ENCODE measurements around the gene LPP.

Gene LPP

GRCh38 chr3:188170461-188171459, 16.8 kb downstream of the LPP start:
- DNase-seq (ENCODE audit: low spot score) = no peak

GRCh38 chr3:188171682-188172467, 17.9 kb downstream of the LPP start:
- no peak for DNase-seq (ENCODE audit: low spot score)

DNA sequence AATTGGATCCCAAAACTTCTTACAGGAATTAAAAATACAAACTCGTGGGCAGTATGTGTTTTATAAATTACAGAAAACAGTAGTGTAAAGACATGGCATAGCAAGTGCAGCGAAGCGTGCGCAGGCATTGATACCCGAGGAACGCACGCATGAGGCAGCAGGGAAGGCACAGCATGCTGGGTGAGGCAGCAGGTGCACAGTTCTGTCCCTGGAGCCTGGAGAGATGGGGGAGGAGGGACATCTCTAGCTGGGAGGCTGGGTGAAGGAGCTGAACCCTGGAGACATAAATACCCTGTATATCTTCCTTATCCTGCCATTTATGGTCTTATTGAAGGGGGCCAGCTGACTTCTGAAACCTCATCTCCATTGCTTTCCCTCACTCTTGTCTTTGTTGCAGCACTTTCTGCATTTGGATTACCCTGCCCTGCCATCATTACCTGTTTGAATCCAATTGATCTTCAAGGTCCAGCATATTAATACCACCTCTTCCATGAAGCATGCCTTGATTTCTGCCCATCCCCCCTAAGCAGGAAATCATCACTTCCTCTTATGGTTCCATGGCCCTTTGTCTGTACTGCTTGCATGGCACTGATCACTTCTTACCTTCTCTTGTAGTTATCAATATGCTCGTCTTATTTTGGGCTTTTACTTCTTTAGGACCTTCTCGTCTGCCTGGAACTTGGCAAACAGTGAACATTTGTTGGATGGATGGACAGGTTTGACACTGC, 20.5 kb downstream of the LPP start:
- DNase-seq (ENCODE audit: low spot score) = no peak

GRCh38 chr3:188176476-188176875, 22.5 kb downstream of the LPP start:
- DNase-seq (ENCODE audit: low spot score) = no peak

DNA sequence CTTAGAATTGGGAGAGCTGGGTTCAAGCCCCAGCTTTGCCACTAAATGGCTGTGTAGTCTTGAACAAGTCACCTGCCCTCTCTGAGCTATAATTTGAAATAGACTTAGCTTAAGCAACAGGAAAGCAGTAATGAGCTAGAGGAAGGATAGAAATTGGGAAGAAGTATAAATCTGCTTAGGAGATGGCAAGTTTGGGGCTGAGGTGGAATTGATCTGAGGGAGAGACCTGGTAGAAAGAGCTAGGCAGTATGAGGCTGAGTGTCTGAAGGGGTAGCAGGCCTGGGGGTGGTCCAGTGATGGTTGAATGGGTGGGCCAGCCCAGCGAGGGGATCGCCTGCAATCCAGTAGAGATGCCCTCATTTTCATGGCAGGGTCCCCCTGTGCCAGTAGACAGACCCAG, 22.9 kb downstream of the LPP start:
- DNase-seq (ENCODE audit: low spot score) = no peak

GRCh38 chr3:188177721-188178120, 23.8 kb downstream of the LPP start:
- no peak for DNase-seq (ENCODE audit: low spot score)

DNA sequence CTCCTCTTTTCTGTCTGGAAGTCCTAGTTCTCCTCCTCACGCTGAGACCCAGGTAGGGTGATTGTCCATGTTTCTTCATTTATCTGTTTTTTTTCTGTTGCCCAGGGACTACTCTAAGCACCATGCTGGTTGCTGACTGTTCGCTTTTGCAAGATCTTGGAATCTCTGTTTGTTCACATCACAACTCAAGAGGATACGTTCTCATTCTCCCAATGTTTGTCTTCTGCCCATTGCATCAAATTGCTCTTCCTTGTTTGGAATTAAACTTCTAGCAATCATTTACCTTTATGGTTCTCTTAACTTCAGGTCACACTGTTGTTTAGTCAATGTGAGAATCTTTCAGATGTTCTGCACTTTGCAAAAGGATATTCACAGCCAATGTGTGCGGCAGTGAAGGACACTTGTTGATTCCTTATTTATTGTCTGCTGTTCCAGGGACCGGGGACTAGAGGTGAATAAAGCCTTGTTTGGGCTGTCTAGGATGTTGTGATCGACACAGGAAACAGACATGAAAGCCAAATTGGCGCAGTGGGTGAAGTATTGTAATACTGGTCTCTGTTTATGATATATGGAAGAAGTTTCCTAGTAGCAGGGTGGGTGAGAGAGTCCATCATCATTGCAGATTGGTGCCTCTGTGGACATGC, 24.5 kb downstream of the LPP start:
- no peak for DNase-seq (ENCODE audit: low spot score)

GRCh38 chr3:188179006-188179966, 25.3 kb downstream of the LPP start:
- no peak for DNase-seq (ENCODE audit: low spot score)

GRCh38 chr3:188180114-188180513, 26.2 kb downstream of the LPP start:
- DNase-seq (ENCODE audit: low spot score) = no peak

DNA sequence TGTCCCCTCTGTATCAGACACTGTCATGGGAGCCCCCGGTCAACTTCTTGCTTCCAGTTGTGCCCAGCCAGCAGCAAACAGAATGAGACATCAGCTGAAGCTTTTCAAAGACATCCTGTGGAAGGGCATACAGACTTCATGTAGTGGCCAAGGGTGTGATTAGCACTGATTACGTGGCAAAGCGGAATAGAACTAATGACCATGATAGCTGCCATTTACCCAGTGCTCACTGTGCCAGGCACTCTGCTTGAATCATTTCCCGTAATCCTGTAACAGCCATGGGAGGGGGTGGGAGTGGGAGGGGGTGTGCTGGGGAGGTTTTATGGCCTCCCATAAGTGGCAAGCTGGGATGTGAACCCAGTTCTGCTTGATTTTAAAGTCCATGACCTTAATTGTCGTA, 29.5 kb downstream of the LPP start:
- no peak for DNase-seq (ENCODE audit: low spot score)

- DNase-seq (ENCODE audit: low spot score) = no peak
Observed at GRCh38 chr3:188184160-188184559, 30.2 kb downstream of the LPP start.

DNA sequence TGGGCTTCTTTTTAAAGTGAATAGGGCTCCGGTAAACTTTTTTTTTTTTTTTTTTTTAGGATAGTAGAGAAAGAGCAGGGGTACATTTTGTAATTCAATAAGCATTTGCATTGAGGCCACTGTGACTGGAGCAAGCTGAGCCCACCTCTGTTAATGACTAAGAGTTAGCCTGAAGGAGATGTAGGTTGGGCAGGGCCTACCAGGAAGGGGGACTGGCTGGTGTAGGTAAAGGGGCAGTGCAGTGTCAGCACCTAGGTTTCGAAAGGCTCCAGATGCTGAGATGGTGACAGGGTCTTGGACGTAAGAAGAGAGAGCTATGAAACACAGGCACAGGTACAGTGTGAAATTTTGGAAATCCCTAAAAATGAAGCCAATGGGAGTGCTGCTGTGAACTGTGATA, 30.7 kb downstream of the LPP start:
- no peak for DNase-seq (ENCODE audit: low spot score)

- no peak for DNase-seq (ENCODE audit: low spot score)
Observed at GRCh38 chr3:188185717-188186251, 31.8 kb downstream of the LPP start.

DNA sequence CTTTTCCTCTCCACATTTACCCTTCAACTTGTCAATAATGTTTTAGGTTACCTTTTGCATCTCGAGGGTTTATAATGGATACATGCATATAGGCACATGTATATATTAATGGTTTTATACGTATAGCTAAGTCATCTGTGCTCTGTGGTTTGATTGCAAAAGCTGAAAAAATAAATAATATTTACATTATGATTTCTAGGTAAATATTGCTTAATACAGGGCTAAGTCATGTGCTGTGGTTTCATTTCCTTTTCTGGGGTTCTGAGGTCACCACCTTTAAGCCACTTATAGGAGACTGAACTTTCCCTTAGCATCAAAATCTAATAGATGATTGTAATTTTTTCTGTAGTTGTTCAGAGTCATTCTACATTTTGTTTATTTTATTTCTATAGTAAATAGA, 33.1 kb downstream of the LPP start:
- DNase-seq (ENCODE audit: low spot score) = no peak

DNA sequence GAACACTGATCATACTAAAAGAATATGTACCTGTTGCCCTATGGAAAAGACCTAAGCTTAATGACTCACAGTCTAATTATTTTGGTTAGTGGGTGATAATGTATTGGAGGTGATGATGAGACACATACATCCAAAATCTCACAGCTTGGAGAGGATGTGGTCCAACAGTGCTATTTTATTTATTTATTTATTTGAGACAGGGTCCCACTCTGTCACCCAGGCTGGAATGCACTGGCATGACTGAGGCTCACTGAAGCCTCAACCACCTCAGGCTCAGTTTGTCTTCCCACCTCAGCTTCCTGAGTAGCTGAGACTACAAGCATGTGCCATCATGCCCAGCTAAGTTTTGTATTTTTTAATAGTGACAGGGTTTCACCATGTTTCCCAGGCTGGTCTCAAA, 35.0 kb downstream of the LPP start:
- no peak for DNase-seq (ENCODE audit: low spot score)

- no peak for DNase-seq (ENCODE audit: low spot score)
Observed at GRCh38 chr3:188191460-188191859, 37.5 kb downstream of the LPP start.

DNA sequence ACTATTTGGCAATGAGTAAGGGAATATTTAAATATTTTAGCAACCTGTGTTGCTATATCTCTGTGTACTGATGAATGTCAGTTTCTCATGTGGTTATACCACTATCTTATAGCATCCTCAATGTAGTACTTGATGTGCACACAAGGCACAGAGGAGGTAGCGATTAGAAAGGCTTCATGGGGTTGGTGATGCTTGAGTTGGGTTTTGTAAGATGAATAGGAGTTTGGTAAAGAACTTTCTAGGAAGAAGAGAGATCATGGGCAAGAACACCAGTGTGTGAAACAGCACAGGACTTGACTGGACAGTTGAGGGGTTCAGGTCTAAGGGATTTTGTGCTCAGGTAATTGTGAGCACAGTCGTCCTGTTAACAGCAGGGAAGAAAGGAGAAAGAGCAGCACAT, 38.1 kb downstream of the LPP start:
- DNase-seq (ENCODE audit: low spot score) = no peak

DNA sequence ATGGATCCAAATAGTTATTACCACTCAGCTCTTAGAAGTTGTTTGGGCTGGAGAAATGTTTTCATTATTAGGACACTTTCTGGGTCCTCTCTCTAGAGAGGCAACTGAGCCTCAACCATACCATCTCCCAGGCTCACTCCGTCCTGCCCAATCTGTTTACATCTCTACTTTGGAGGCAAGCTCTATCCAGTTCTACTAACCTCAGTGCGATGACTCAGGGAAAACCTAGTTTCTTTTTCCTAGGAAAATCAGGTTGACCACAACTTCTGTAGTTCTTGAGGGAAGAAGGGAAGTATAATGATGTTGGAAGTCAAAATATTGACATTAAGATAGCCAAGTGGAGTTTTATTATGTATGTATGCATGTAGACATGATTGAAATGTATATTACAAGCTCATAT, 40.4 kb downstream of the LPP start:
- no peak for DNase-seq (ENCODE audit: low spot score)

DNA sequence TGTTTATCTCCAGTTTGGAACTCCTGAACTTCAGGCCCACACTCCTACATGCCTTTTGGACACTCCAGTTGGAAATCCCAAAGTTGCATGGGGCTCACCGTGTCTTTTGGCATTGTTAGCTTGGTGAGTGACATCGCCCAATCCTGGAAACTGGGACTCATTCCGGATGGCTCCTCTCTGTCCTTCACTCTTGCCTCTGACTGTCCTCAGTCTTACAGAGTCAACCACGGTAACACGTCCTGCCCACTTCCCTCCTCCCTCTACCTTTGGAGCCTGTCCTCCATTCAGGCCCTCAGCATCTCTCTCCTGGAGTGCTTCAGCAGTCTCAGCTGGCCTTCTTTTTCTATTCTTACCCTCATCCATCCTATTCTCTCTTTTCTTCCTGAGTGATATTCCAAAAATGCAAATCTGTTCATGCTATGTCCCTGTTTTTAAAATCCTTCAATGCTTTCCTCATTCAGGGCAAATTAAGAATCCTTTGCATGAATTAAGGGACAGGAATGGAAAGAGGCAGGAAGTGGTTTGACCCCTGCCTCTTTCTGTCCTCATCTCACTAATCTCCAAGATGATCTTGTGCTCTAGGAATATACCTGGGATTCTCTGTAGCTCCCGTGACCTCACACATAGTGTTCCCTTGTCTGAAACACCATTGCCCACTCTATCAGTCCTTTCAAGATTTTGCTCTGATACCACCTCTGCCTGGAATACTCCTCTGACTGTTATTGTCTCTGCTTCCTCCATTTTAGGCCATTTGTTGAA, 42.5 kb downstream of the LPP start:
- no peak for DNase-seq (ENCODE audit: low spot score)

GRCh38 chr3:188197388-188197847, 43.5 kb downstream of the LPP start:
- DNase-seq (ENCODE audit: low spot score) = no peak

Data from COLO829 (cell line).